Caco-2 (cell line): ENCODE measurements around the gene RALGPS1. TPM values are rescaled to one million over a fixed set of nuclear protein-coding genes. Genes with fewer than 3 reads are reported as not detected.

ENCODE experiments used
- BruUV-seq: library from RNA; stranded (reverse); fragments of 400-500 nt; replicated peaks from 2 replicates; lab custom pipeline; 2021; lab: Mats Ljungman, UMichigan
- CTCF ChIA-PET: fragments of 300-600 bp; sonication (Branson Sonifier 250); formaldehyde crosslinking; loops from one replicate; lab custom pipeline; 2022; ENCODE audit warnings: antibody characterized with exemption; lab: Charles Lee
- POLR2A ChIA-PET: fragments of 300-600 bp; sonication (Branson Sonifier 250); formaldehyde crosslinking; loops from one replicate; lab custom pipeline; 2022; ENCODE audit warnings: antibody characterized with exemption; lab: Charles Lee
- DNase-seq, 2 experiments: peaks; one replicate each; pipeline versions ENCODE4 v3.0.0 to v3.0.0-alpha.2; 2020 to 2022
- H3K27me3 ChIP-seq: replicated peaks from 2 replicates; pipeline ENCODE4 v1.6.0; 2011; ENCODE audit warnings: low read length; ENCODE audit not compliant: control insufficient read depth, insufficient read depth
- H3K36me3 ChIP-seq: 2 replicates; pipeline ENCODE4 v1.5.1; 2011; ENCODE audit warnings: low read length; ENCODE audit not compliant: control insufficient read depth, insufficient read depth
- H3K4me1 ChIP-seq: fragments of 250-450 bp; sonication (Bioruptor Pico); 2 replicates; pipeline ENCODE4 v1.5.1; 2020; ENCODE audit warnings: mild to moderate bottlenecking
- H3K4me3 ChIP-seq: 2 replicates; pipeline ENCODE4 v1.5.1; 2011; ENCODE audit warnings: low read depth, mild to moderate bottlenecking, control low read depth, low read length
- H3K9me3 ChIP-seq: fragments of 250-450 bp; sonication (Bioruptor Pico); 2 replicates; pipeline ENCODE4 v1.5.1; 2020; ENCODE audit warnings: mild to moderate bottlenecking, moderate library complexity
- H3K27ac Mint-ChIP-seq: one replicate; pipeline ENCODE4 v1.8.0; 2022; ENCODE audit warnings: mixed read lengths; ENCODE audit not compliant: unreplicated experiment
- H3K27me3 Mint-ChIP-seq: one replicate; pipeline ENCODE4 v1.8.0; 2022; ENCODE audit warnings: mixed read lengths; ENCODE audit not compliant: insufficient read depth, unreplicated experiment
- H3K36me3 Mint-ChIP-seq: one replicate; pipeline ENCODE4 v1.8.0; 2022; ENCODE audit warnings: mild to moderate bottlenecking, mixed read lengths; ENCODE audit not compliant: insufficient read depth, unreplicated experiment
- H3K4me1 Mint-ChIP-seq: one replicate; pipeline ENCODE4 v1.8.0; 2022; ENCODE audit warnings: low read depth, mixed read lengths; ENCODE audit not compliant: unreplicated experiment
- H3K4me3 Mint-ChIP-seq: one replicate; pipeline ENCODE4 v1.8.0; 2022; ENCODE audit warnings: mild to moderate bottlenecking, moderate library complexity, mixed read lengths; ENCODE audit not compliant: unreplicated experiment
- H3K9me3 Mint-ChIP-seq: one replicate; pipeline ENCODE4 v1.8.0; 2022; ENCODE audit warnings: mixed read lengths; ENCODE audit not compliant: unreplicated experiment
- CTCF ChIP-seq, 2 experiments: fragments of 200-600 bp in 1 of 2; IDR thresholded peaks; 1 replicate in 1 of 2; 2 replicates in 1 of 2; pipeline versions ENCODE4 v1.5.1 to v1.8.0; 2011 to 2022; ENCODE audit warnings: antibody characterized with exemption in 1 of 2, control low read depth in 1 of 2, inconsistent platforms in 1 of 2, low read depth in 1 of 2, low read length in 1 of 2, mild to moderate bottlenecking in 1 of 2, moderate library complexity in 1 of 2; ENCODE audit not compliant: insufficient read depth in 1 of 2, severe bottlenecking in 1 of 2, unreplicated experiment in 1 of 2
- intact Hi-C: fragments of 100-400 bp; cut with micrococcal nuclease; formaldehyde crosslinking; loops from one replicate; pipeline ENCODE4 v1.10.0; 2022; ENCODE audit not compliant: unreplicated experiment
- total RNA-seq: library from RNA; stranded (reverse); gene quantifications from 2 replicates; pipeline ENCODE4 v1.2.3, GENCODE V29; 2022

RALGPS1 gene
- total RNA-seq, 1 experiment from 2014 or later, result 41.5 TPM

GRCh38 chr9:127207734-127208410, 293.3 kb downstream of the RALGPS1 start:
- intact Hi-C loops, result no loop called here
- no TSS peak for BruUV-seq
- no peaks in the 10 kb centered on the region for H3K4me1 ChIP-seq
- TF ChIP-seq CTCF (IDR thresholded peaks at IDR 0.05; ENCODE audit: insufficient read depth in 1 of 2, low read depth in 1 of 2, low read length in 1 of 2, severe bottlenecking in 1 of 2, unreplicated experiment in 1 of 2), result no peak
- H3K27me3 ChIP-seq, result no peaks in the 10 kb centered on the region
- H3K4me1 Mint-ChIP-seq, result peaks cover 7% of the 10 kb centered on the region
- H3K4me3 ChIP-seq, result no peak overlapping the region
- H3K36me3 ChIP-seq, result no peaks in the 10 kb centered on the region
- peak in 1 of 2 experiments; percentile 21 for DNase-seq
- no peaks in the 10 kb centered on the region for H3K27me3 Mint-ChIP-seq
- peaks cover 8% of the 10 kb centered on the region for H3K36me3 Mint-ChIP-seq
- CTCF ChIA-PET, result interaction anchor here (1.1 kb wide), 1 partner anchor 16 kb away, joined by 3 read pairs; no protein-coding TSS in a partner anchor
- no peak overlapping the region for H3K27ac Mint-ChIP-seq
- H3K4me3 Mint-ChIP-seq, result no peak overlapping the region
- no peaks in the 10 kb centered on the region for H3K9me3 Mint-ChIP-seq
- H3K9me3 ChIP-seq, result no peaks in the 10 kb centered on the region
- POLR2A ChIA-PET, result no interaction called here

- H3K27me3 ChIP-seq, result no peaks in the 10 kb centered on the region
- ChIA-PET POLR2A (no interaction called here), CTCF (no interaction called here)
- no peaks in the 10 kb centered on the region for H3K9me3 ChIP-seq
- H3K27me3 Mint-ChIP-seq, result no peaks in the 10 kb centered on the region
- DNase-seq, result peak in 1 of 2 experiments; percentile 19
- H3K4me3 ChIP-seq, result no peak overlapping the region
- H3K4me1 ChIP-seq, result no peaks in the 10 kb centered on the region
- no peak overlapping the region for H3K27ac Mint-ChIP-seq
- TF ChIP-seq CTCF (IDR thresholded peaks at IDR 0.05; ENCODE audit: insufficient read depth in 1 of 2, low read depth in 1 of 2, low read length in 1 of 2, severe bottlenecking in 1 of 2, unreplicated experiment in 1 of 2), result no peak
- intact Hi-C loops, result no loop called here
- peaks cover 8% of the 10 kb centered on the region for H3K36me3 Mint-ChIP-seq
- no peaks in the 10 kb centered on the region for H3K36me3 ChIP-seq
- no peaks in the 10 kb centered on the region for H3K9me3 Mint-ChIP-seq
- BruUV-seq, result no TSS peak
- H3K4me1 Mint-ChIP-seq, result peaks cover 7% of the 10 kb centered on the region
- H3K4me3 Mint-ChIP-seq, result no peak overlapping the region
Observed at GRCh38 chr9:127208416-127208815, 293.8 kb downstream of the RALGPS1 start.

GRCh38 chr9:127209220-127209619, 294.6 kb downstream of the RALGPS1 start:
- H3K27me3 Mint-ChIP-seq, result no peaks in the 10 kb centered on the region
- no peak for TF ChIP-seq CTCF (IDR thresholded peaks at IDR 0.05; ENCODE audit: insufficient read depth in 1 of 2, low read depth in 1 of 2, low read length in 1 of 2, severe bottlenecking in 1 of 2, unreplicated experiment in 1 of 2)
- no peaks in the 10 kb centered on the region for H3K9me3 ChIP-seq
- peaks cover 7% of the 10 kb centered on the region for H3K4me1 Mint-ChIP-seq
- H3K27ac Mint-ChIP-seq, result no peak overlapping the region
- POLR2A ChIA-PET, result no interaction called here
- H3K27me3 ChIP-seq, result no peaks in the 10 kb centered on the region
- H3K4me3 ChIP-seq, result no peak overlapping the region
- BruUV-seq, result no TSS peak
- intact Hi-C loops, result no loop called here
- CTCF ChIA-PET, result no interaction called here
- H3K4me3 Mint-ChIP-seq, result no peak overlapping the region
- no peaks in the 10 kb centered on the region for H3K4me1 ChIP-seq
- no peak for DNase-seq
- H3K9me3 Mint-ChIP-seq, result no peaks in the 10 kb centered on the region
- H3K36me3 Mint-ChIP-seq, result peaks cover 8% of the 10 kb centered on the region
- H3K36me3 ChIP-seq, result no peaks in the 10 kb centered on the region
